Measurements from ENCODE around the gene DPEP3.
"Not testable (repeated sequence)": the region's sequence is repeated elsewhere in the genome, so short reads cannot be mapped to it uniquely, and the experiment has no call there.

Gene DPEP3

GRCh38 chr16:67942200-67942509 is 38.1 kb downstream of the DPEP3 start:
- H3K9me3 ChIP-seq (ENCODE audit: insufficient read depth, low read depth, low read length) = no peaks in the 10 kb centered on the region
- H3K9ac ChIP-seq (ENCODE audit: low read depth, low read length) = no peak overlapping the region
- peaks cover 34% of the 10 kb centered on the region for H3K36me3 ChIP-seq (ENCODE audit: insufficient read depth, low read length)
- H3K27ac ChIP-seq (ENCODE audit: low read depth, low read length) = no peak overlapping the region
- H3K4me3 ChIP-seq (ENCODE audit: low read length) = no peak overlapping the region
- H3K27me3 ChIP-seq (ENCODE audit: insufficient read depth, low read length) = no peaks in the 10 kb centered on the region
- WGBS = 80% methylated on average over 6 of the region's 6 CpGs
- 0 out of 2 replicates have a peak, but pooled peaks cover 1% of the 10 kb centered on the region for H3K4me1 ChIP-seq (ENCODE audit: insufficient read depth, low read length)

DNA sequence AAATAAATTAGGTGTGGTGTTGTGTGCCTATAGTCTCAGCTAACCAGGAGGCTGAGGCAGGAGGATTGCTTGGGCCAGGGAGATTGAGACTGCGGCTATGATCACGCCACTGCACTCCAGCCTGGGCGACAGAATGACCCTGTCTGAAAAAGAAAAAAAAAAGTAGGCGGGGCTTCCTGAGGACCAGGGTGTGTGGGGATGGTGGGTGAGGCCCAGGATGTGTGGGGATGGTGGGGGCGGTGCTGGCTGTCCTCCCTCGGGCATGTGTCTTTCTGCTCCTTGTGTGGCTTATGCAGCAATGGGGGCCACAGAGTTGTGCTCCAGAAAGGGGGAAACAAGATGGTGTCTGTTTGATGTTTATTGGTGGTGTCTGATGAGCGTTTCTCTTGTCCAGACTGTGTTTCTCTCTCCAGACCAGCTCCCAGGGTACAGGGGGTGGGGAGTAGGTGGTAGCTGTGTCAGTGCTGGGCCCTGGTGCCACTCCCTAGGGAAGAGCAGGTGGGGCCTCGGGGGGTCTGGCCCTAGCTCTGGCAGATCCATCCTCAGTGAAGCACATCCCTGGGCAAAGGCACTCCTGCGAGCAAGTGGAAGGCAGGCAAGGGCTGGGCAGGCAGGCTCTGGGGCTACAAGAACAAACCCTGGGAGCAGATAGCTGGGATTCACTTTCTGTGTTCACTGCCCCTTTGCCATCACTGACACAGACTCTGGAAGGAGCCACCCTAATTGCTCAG is 38.7 kb downstream of the DPEP3 start:
- Histone ChIP-seq H3K27ac (ENCODE audit: low read depth, low read length) (no peak overlapping the region), H3K27me3 (ENCODE audit: insufficient read depth, low read length) (no peaks in the 10 kb centered on the region), H3K4me1 (ENCODE audit: insufficient read depth, low read length) (0 out of 2 replicates have a peak, but pooled peaks cover 4% of the 10 kb centered on the region), H3K9me3 (ENCODE audit: insufficient read depth, low read depth, low read length) (no peaks in the 10 kb centered on the region), H3K36me3 (ENCODE audit: insufficient read depth, low read length) (peaks cover 30% of the 10 kb centered on the region), H3K9ac (ENCODE audit: low read depth, low read length) (no peak overlapping the region), H3K4me3 (ENCODE audit: low read length) (no peak overlapping the region)
- WGBS = 91% methylated on average over 9 of the region's 9 CpGs

DNA sequence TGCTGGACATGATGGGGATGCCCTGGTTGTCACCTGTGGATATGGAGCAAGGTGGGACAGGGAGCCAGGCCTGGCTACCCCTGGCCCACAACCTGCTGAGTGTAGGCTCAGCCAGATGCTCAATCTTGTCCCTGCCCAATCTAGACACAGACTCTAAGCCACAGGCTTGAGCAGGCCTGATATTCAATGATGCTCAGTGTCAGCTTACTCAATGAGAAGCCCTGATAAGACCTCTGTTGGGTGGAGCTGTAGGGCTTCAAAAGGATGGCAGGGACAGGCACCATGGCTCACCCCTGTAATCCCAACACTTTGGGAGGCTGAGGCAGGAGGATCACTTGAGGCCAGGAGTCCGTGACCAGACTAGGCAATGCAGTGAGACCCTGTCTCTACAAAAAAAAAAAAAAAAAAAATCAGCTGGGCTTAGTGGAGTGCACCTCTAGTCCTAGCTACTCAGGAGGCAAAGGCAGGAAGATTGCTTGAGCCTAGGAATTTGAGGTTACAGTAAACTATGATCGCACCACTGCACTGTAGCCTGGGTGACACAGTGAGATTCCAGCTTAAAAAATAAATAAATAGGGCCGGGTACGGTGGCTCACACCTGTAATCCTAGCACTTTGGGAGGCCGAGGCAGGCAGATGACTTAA is 39.7 kb downstream of the DPEP3 start:
- peaks cover 19% of the 10 kb centered on the region for H3K36me3 ChIP-seq (ENCODE audit: insufficient read depth, low read length)
- WGBS = 92% methylated on average over 5 of the region's 5 CpGs

DNA sequence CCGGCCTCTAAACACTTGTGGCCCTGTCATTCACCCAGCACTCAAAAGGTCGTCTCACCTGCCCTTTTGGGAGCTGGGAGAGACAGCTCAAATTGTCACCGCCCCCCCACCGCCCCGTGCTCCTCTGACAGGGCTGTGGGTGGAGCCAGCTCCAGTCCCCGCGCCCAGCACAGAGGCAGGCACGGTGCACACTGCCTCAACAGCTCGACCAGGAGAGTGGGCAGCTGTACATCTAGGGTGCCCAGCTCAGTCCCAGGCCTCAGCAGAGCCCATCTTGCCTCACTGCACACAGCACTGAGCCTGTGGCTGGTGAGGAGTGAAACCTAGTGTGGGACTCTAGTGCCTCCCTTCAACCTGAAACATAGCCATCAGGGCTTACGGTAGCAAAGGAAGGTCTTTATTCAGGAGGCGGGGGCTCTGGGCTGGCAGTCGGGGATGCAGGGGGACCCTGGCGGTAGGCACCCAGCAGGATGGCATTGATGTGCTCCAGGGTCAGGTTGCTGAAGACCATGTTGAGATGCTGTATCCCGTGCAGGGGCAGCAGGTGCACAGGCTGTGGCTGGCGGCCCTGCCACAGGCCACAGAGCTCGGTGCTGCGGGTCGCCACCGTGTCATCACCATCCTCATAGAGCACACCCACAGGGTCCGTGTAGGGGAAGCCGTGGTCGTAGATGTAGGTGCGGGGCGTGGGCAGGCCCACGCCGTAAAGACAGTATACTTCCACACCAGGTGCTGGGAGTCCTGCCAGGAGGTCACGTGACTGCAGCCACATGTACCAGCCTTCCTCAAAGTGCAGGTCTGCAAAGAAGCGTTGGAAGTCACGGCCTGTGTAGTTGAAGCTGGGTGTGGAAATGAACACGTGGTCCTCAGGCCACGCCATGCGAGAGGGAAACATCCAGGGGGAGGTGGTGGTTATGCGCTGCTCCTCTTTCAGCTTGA is 40.5 kb downstream of the DPEP3 start:
- H3K36me3 ChIP-seq (ENCODE audit: insufficient read depth, low read length) = peaks cover 11% of the 10 kb centered on the region
- no peak overlapping the region for H3K27ac ChIP-seq (ENCODE audit: low read depth, low read length)
- no peaks in the 10 kb centered on the region for H3K27me3 ChIP-seq (ENCODE audit: insufficient read depth, low read length)
- WGBS = 93% methylated on average over 33 of the region's 33 CpGs
- H3K4me3 ChIP-seq (ENCODE audit: low read length) = no peak overlapping the region
- no peak overlapping the region for H3K9ac ChIP-seq (ENCODE audit: low read depth, low read length)
- H3K4me1 ChIP-seq (ENCODE audit: insufficient read depth, low read length) = 0 out of 2 replicates have a peak, but pooled peaks cover 4% of the 10 kb centered on the region
- no peaks in the 10 kb centered on the region for H3K9me3 ChIP-seq (ENCODE audit: insufficient read depth, low read depth, low read length)

More for the DNA sequence above, 39.7 kb downstream of the DPEP3 start:
- no peak overlapping the region for H3K27ac ChIP-seq (ENCODE audit: low read depth, low read length)
- H3K4me3 ChIP-seq (ENCODE audit: low read length) = no peak overlapping the region
- 0 out of 2 replicates have a peak, but pooled peaks cover 4% of the 10 kb centered on the region for H3K4me1 ChIP-seq (ENCODE audit: insufficient read depth, low read length)
- no peaks in the 10 kb centered on the region for H3K27me3 ChIP-seq (ENCODE audit: insufficient read depth, low read length)
- H3K9ac ChIP-seq (ENCODE audit: low read depth, low read length) = no peak overlapping the region
- no peaks in the 10 kb centered on the region for H3K9me3 ChIP-seq (ENCODE audit: insufficient read depth, low read depth, low read length)

GRCh38 chr16:67937713-67938112 is 42.6 kb downstream of the DPEP3 start:
- WGBS = 87% methylated on average over 5 of the region's 5 CpGs
- not testable (repeated sequence) for H3K36me3 ChIP-seq (ENCODE audit: insufficient read depth, low read length); H3K4me1 ChIP-seq (ENCODE audit: insufficient read depth, low read length); H3K27ac ChIP-seq (ENCODE audit: low read depth, low read length); H3K27me3 ChIP-seq (ENCODE audit: insufficient read depth, low read length); H3K9ac ChIP-seq (ENCODE audit: low read depth, low read length); H3K4me3 ChIP-seq (ENCODE audit: low read length); H3K9me3 ChIP-seq (ENCODE audit: insufficient read depth, low read depth, low read length)

DNA sequence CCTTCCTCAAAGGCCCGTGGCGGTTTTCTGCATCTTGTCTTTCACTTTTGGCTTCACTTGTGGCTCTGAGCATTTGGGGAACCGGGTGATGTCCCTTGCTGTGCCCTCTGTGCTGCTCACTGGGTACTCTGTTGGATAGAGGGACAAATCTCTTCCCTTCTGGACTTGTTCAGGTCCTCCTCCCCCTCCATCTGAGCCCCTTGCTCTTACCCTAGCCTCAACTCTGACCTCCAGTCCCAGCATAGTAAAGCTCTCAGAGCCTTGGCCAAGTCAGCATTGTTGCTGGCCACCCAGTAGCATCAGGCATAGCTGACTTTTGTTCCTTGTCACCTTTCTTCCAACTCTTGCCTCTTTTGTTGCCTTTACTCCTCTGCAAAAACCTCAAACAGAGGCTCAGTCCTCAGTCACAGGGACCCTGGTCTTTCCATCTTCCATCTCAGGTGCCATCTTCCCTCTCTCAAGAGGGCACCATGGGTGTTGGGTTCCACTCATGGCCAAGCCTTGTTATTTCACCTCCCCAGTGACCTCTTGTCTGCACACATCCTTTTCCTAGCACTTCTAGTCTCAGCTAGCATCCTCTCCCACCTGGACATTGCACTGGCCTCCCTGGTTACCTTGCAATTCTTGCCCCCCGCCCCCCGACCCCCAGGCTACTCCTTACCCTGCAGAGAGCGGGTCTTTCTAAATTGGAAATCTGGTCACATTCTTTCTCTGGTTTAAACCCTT is 43.3 kb downstream of the DPEP3 start:
- WGBS = 51% methylated on average over 6 of the region's 6 CpGs
- Histone ChIP-seq H3K27ac (ENCODE audit: low read depth, low read length) (no peak overlapping the region), H3K9ac (ENCODE audit: low read depth, low read length) (peak overlapping the region; percentile 85)

DNA sequence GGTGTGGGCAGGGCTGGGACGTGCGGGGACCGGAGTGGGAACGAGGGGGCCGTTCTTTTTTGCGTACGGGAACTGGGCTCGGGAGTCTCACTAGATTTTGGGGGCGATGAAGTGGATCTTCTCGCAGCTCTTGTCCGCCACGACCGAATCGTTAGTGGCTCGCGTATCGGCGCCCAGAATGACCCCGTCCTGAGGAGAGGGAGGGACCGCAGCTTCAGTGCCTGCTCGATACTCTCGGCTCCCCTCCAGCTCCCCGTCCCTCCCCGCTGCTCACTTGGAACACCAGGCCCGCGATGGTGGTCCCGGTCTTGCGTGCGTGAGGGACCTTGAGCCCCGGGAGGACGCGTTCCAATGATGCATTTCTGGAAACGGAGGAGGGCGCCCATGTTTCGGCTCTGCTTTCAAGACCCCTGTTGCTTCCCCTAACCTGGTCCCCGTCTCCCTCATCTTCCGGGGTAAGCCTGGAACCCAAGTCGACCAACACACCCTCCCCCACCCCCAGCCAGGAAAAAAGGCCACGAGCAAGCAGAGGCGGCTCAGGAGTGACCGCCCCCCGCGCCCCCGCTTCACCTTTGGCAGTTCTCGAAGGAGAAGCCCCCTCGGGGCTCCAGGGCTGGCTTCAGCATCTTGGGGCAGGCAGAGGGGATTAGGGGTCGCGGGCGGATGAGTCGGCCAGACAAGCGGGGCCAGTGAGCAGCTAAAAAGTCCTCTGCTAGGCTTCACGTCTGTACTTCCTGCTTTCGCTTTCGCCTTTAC is 44.0 kb downstream of the DPEP3 start, which contains the start of gene PSMB10:
Gene PSMB10 (minus strand): TSS at position 727 of the 756 bp plus-strand sequence. CDS start 101 bp downstream, at position 626.
- peak within 1 kb of the TSS; percentile 85 for H3K9ac ChIP-seq (ENCODE audit: low read depth, low read length)
- H3K4me3 ChIP-seq (ENCODE audit: low read length) = peak within 1 kb of the TSS; percentile 87
- WGBS = 1% methylated on average over 54 of the region's 54 CpGs
- no peaks in the 10 kb centered on the region for H3K9me3 ChIP-seq (ENCODE audit: insufficient read depth, low read depth, low read length)
- peaks cover 4% of the 10 kb centered on the region; the same call in 1 of the 2 replicates for H3K4me1 ChIP-seq (ENCODE audit: insufficient read depth, low read length)
- 0 out of 2 replicates have a peak, but pooled peaks cover 6% of the 10 kb centered on the region for H3K36me3 ChIP-seq (ENCODE audit: insufficient read depth, low read length)
- H3K27ac ChIP-seq (ENCODE audit: low read depth, low read length) = peak within 1 kb of the TSS; percentile 65
- H3K27me3 ChIP-seq (ENCODE audit: insufficient read depth, low read length) = no peaks in the 10 kb centered on the region

More for the DNA sequence above, 43.3 kb downstream of the DPEP3 start:
- Histone ChIP-seq H3K9me3 (ENCODE audit: insufficient read depth, low read depth, low read length) (no peaks in the 10 kb centered on the region), H3K27me3 (ENCODE audit: insufficient read depth, low read length) (no peaks in the 10 kb centered on the region), H3K36me3 (ENCODE audit: insufficient read depth, low read length) (0 out of 2 replicates have a peak, but pooled peaks cover 6% of the 10 kb centered on the region), H3K4me3 (ENCODE audit: low read length) (peak overlapping the region; percentile 87), H3K4me1 (ENCODE audit: insufficient read depth, low read length) (peaks cover 4% of the 10 kb centered on the region; the same call in 1 of the 2 replicates)

DNA sequence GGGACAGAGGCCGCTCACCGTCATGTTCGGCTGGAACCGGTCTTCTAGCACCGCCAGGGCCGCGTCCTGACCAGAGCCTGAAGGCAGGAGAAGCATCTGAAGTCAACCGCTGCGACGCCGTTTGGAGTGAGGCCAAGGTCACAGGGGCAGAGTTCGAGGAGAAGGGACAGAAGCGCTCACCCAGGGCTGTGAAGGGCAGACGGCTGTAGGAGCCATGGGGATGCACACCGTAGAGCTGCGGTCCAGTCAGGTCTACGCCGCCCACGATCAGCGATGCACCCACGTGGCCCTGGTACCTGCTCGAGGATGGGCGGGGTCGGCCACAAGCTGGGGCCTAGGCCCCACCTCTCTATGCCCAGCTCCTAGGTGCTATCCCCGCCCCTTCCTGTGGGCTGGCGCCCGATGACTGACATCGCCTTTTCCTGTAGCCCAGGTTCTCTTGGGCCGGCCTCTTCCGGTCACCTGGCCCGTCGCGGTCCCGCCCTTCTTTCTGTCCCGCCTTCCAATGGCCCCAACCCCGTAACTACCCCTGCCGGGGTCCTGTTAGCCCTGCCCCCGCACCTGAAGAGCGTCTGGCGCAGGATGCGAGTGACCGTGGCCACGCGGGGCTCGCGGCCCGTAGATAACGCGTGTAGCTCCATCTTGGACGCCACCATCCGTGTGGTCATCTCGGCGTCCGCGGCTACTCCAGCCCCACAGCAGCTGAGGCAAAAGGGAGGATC is 44.7 kb downstream of the DPEP3 start:
- Histone ChIP-seq H3K4me3 (ENCODE audit: low read length) (peak overlapping the region; percentile 87), H3K36me3 (ENCODE audit: insufficient read depth, low read length) (0 out of 2 replicates have a peak, but pooled peaks cover 6% of the 10 kb centered on the region), H3K27me3 (ENCODE audit: insufficient read depth, low read length) (no peaks in the 10 kb centered on the region), H3K4me1 (ENCODE audit: insufficient read depth, low read length) (peaks cover 4% of the 10 kb centered on the region; the same call in 1 of the 2 replicates), H3K9ac (ENCODE audit: low read depth, low read length) (peak overlapping the region; percentile 85), H3K9me3 (ENCODE audit: insufficient read depth, low read depth, low read length) (no peaks in the 10 kb centered on the region), H3K27ac (ENCODE audit: low read depth, low read length) (peak overlapping the region; percentile 65)
- under 1% methylated on average over 55 of the region's 55 CpGs for WGBS

DNA sequence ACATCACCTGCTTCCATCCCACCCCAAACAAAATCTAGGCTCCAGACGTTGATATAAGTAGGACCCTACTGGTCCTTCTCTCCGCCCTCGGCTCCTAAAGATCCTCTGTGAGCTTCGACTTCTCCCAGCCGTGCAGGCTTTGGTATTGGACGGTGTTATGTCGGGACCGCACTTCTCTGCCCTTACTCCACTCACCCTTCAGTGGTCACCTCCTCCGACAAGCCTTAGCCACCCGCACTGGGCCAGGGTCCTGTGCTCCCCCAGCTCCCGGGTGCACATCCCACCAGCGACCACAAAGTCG is 45.2 kb downstream of the DPEP3 start:
- no peaks in the 10 kb centered on the region for H3K27me3 ChIP-seq (ENCODE audit: insufficient read depth, low read length)
- peaks cover 4% of the 10 kb centered on the region; the same call in 1 of the 2 replicates for H3K4me1 ChIP-seq (ENCODE audit: insufficient read depth, low read length)
- H3K9me3 ChIP-seq (ENCODE audit: insufficient read depth, low read depth, low read length) = no peaks in the 10 kb centered on the region
- H3K9ac ChIP-seq (ENCODE audit: low read depth, low read length) = peak overlapping the region; percentile 55
- no peak overlapping the region for H3K27ac ChIP-seq (ENCODE audit: low read depth, low read length)
- peaks cover 7% of the 10 kb centered on the region; the same call in 1 of the 2 replicates for H3K36me3 ChIP-seq (ENCODE audit: insufficient read depth, low read length)
- H3K4me3 ChIP-seq (ENCODE audit: low read length) = peak overlapping the region; percentile 87
- WGBS = 8% methylated on average over 13 of the region's 13 CpGs

Data from HUES64 (cell line).